Stimulated activated naive CD4-positive, alpha-beta T cell (primary cell): ENCODE measurements around the gene OCA2.

ENCODE experiments used
- DNase-seq, 6 experiments: peaks; one replicate each; lab custom pipeline; 2025; lab: John Stamatoyannopoulos, UW

The OCA2 gene

GRCh38 chr15:27847775-27848710 lies 251.1 kb downstream of the OCA2 start:
- DNase-seq = no peak

- no peak for DNase-seq
Measured at GRCh38 chr15:27846722-27847395, 252.3 kb downstream of the OCA2 start.

GRCh38 chr15:27845535-27846369 lies 253.4 kb downstream of the OCA2 start:
- DNase-seq = no peak

- DNase-seq = no peak
Measured at GRCh38 chr15:27844018-27844666, 255.0 kb downstream of the OCA2 start.

GRCh38 chr15:27843146-27843545 lies 256.0 kb downstream of the OCA2 start:
- DNase-seq = no peak

GRCh38 chr15:27842526-27842925 lies 256.6 kb downstream of the OCA2 start:
- no peak for DNase-seq

- no peak for DNase-seq
Measured at GRCh38 chr15:27835233-27835939, 263.7 kb downstream of the OCA2 start.

- DNase-seq = no peak
Measured at GRCh38 chr15:27834684-27835083, 264.4 kb downstream of the OCA2 start.

- DNase-seq = no peak
Measured at GRCh38 chr15:27833974-27834373, 265.1 kb downstream of the OCA2 start.

GRCh38 chr15:27833178-27833577 lies 265.9 kb downstream of the OCA2 start:
- DNase-seq = no peak

- DNase-seq = no peak
Measured at GRCh38 chr15:27832237-27832596, 266.9 kb downstream of the OCA2 start.

GRCh38 chr15:27831384-27832236 lies 267.5 kb downstream of the OCA2 start:
- no peak for DNase-seq

- DNase-seq = no peak
Measured at GRCh38 chr15:27828746-27829145, 270.4 kb downstream of the OCA2 start.

GRCh38 chr15:27826902-27827714 lies 272.0 kb downstream of the OCA2 start:
- DNase-seq = no peak

- no peak for DNase-seq
Measured at GRCh38 chr15:27826411-27826810, 272.7 kb downstream of the OCA2 start.

- no peak for DNase-seq
Measured at GRCh38 chr15:27824841-27825422, 274.2 kb downstream of the OCA2 start.

GRCh38 chr15:27821273-27821672 lies 277.8 kb downstream of the OCA2 start:
- DNase-seq = no peak

- no peak for DNase-seq
Measured at GRCh38 chr15:27820722-27821121, 278.4 kb downstream of the OCA2 start.

GRCh38 chr15:27820232-27820631 lies 278.9 kb downstream of the OCA2 start:
- DNase-seq = no peak
